HepG2 (cell line): ENCODE data around the gene ULBP1.
A peak's percentile ranks its signal among the peaks of the same experiment; 100 is the strongest.

ENCODE experiments used
- HDAC2 ChIP-seq: sonication (generic); formaldehyde crosslinking; IDR thresholded peaks from 2 replicates; pipeline ENCODE4 v1.4.0; 2020; ENCODE audit warnings: missing genetic modification reagents
- HOXA3 ChIP-seq: sonication (generic); formaldehyde crosslinking; IDR thresholded peaks from 2 replicates; pipeline ENCODE4 v1.5.0; 2020; ENCODE audit warnings: missing genetic modification reagents
- PCBP2 ChIP-seq: fragments of 200-400 bp; formaldehyde crosslinking; optimal IDR thresholded peaks from 2 replicates; pipeline ENCODE3; 2018; ENCODE audit warnings: low read length, low read depth; ENCODE audit not compliant: poor library complexity, severe bottlenecking
- TCF7 ChIP-seq: sonication (generic); IDR thresholded peaks from 2 replicates; pipeline ENCODE4 v1.6.1; 2016; ENCODE audit warnings: antibody characterized with exemption, low read depth
- TP53 ChIP-seq: sonication (generic); formaldehyde crosslinking; conservative IDR thresholded peaks from 2 replicates; pipeline ENCODE4 v1.4.0; 2020; ENCODE audit warnings: missing genetic modification reagents
- TF ChIP-seq, protein P1 (sequence below): sonication (generic); formaldehyde crosslinking; IDR thresholded peaks from 2 replicates; pipeline ENCODE4 v1.5.0; 2020; ENCODE audit warnings: mild to moderate bottlenecking, missing genetic modification reagents, moderate library complexity

GRCh38 chr6:149922642-149923326 lies 41.0 kb upstream of the ULBP1 start, which contains the start of gene RAET1G:
- no peak for TF ChIP-seq TCF7
- TF ChIP-seq PCBP2 = no peak
- no peak for TF ChIP-seq TP53 (CRISPR knock-in tag)
- 0 out of 2 replicates have a peak, but pooled peaks have one; percentile 18 for TF ChIP-seq HDAC2
- TF ChIP-seq, protein P1, sequence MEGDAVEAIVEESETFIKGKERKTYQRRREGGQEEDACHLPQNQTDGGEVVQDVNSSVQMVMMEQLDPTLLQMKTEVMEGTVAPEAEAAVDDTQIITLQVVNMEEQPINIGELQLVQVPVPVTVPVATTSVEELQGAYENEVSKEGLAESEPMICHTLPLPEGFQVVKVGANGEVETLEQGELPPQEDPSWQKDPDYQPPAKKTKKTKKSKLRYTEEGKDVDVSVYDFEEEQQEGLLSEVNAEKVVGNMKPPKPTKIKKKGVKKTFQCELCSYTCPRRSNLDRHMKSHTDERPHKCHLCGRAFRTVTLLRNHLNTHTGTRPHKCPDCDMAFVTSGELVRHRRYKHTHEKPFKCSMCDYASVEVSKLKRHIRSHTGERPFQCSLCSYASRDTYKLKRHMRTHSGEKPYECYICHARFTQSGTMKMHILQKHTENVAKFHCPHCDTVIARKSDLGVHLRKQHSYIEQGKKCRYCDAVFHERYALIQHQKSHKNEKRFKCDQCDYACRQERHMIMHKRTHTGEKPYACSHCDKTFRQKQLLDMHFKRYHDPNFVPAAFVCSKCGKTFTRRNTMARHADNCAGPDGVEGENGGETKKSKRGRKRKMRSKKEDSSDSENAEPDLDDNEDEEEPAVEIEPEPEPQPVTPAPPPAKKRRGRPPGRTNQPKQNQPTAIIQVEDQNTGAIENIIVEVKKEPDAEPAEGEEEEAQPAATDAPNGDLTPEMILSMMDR (CRISPR knock-in tag) = 0 out of 2 replicates have a peak, but pooled peaks have one; percentile 9
- no peak for TF ChIP-seq HOXA3
